ENCODE data around the gene INTS1. TPM values are rescaled to one million over a fixed set of nuclear protein-coding genes. Genes with fewer than 3 reads are reported as not detected.

The INTS1 gene
- total and polyA plus RNA-seq, 2 of the 4 experiments (the other 2 are of a cell fraction) = 9.3 to 40.1 TPM

GRCh38 chr7:1481300-1481699 is 22.9 kb downstream of the INTS1 start:
- Histone ChIP-seq H3K18ac (ENCODE audit: low read depth, low read length) (no peak overlapping the region), H4K8ac (ENCODE audit: low read depth in 2 of 2, low read length in 2 of 2) (no peak overlapping the region), H3K4me2 (ENCODE audit: low read depth, low read length) (no peak overlapping the region), H2BK5ac (ENCODE audit: low read depth, low read length, poor library complexity, severe bottlenecking) (no peak overlapping the region), H2BK120ac (ENCODE audit: low read depth, low read length) (no peak overlapping the region), H3K27ac (ENCODE audit: insufficient read depth, low read length) (no peak overlapping the region), H3K4ac (ENCODE audit: low read depth, low read length) (no peak overlapping the region), H2AK5ac (ENCODE audit: low read depth, low read length) (no peak overlapping the region), H4K20me1 (ENCODE audit: insufficient read depth, low read length) (no peaks in the 10 kb centered on the region), H3K27me3 (ENCODE audit: control insufficient read depth, insufficient read depth, low read length) (no peaks in the 10 kb centered on the region), H3K79me1 (ENCODE audit: low read depth in 1 of 2, low read length in 2 of 2) (no peaks in the 10 kb centered on the region), H3K23ac (ENCODE audit: low read depth, low read length) (no peak overlapping the region), H2BK20ac (ENCODE audit: low read depth, low read length) (no peak overlapping the region), H3K56ac (ENCODE audit: extremely low read depth, insufficient read depth, low read length) (no peak overlapping the region), H3K4me3 (ENCODE audit: insufficient read depth, low read depth, low read length) (no peak overlapping the region), H3K9ac (ENCODE audit: low read depth, low read length) (no peak overlapping the region), H3K4me1 (ENCODE audit: control insufficient read depth, insufficient read depth, low read length) (no peaks in the 10 kb centered on the region), H2AFZ (replicated peaks; ENCODE audit: low read length, poor library complexity) (no peak overlapping the region), H4K91ac (ENCODE audit: insufficient read depth, low read depth, low read length) (no peak overlapping the region), H3K36me3 (ENCODE audit: control insufficient read depth, insufficient read depth, low read length) (peaks cover 82% of the 10 kb centered on the region), H3K9me3 (ENCODE audit: control insufficient read depth, insufficient read depth, low read length) (no peaks in the 10 kb centered on the region), H4K5ac (ENCODE audit: low read depth, low read length) (no peak overlapping the region), H3K9me1 (ENCODE audit: insufficient read depth, low read length) (no peaks in the 10 kb centered on the region), H2AK9ac (replicated peaks; ENCODE audit: low read depth, low read length, poor library complexity) (peak overlapping the region; percentile 65), H3K14ac (replicated peaks; ENCODE audit: low read depth, low read length) (no peak overlapping the region), H2BK15ac (ENCODE audit: low read depth, low read length) (no peak overlapping the region)
- in situ Hi-C loops (cut with MboI; ENCODE audit: low sequenced_read_pairs) (no loop called here), dilution Hi-C loops (cut with HindIII; ENCODE audit: low sequenced_read_pairs, unreplicated experiment) (no loop called here), intact Hi-C loops (cut with micrococcal nuclease) (no loop called here)
- no TSS peak for BruUV-seq (replicated peaks)
- ATAC-seq (ENCODE audit: low read depth) (no peak), DNase-seq (no peak)
- TF ChIP-seq, protein P1, sequence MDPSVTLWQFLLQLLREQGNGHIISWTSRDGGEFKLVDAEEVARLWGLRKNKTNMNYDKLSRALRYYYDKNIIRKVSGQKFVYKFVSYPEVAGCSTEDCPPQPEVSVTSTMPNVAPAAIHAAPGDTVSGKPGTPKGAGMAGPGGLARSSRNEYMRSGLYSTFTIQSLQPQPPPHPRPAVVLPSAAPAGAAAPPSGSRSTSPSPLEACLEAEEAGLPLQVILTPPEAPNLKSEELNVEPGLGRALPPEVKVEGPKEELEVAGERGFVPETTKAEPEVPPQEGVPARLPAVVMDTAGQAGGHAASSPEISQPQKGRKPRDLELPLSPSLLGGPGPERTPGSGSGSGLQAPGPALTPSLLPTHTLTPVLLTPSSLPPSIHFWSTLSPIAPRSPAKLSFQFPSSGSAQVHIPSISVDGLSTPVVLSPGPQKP (IDR thresholded peaks at IDR 0.05; ENCODE audit: borderline replicate concordance, low read depth, low read length) = no peak
- TF ChIP-seq USF2 (IDR thresholded peaks at IDR 0.05; ENCODE audit: low read depth, low read length) (no peak), RFX5 (IDR thresholded peaks at IDR 0.05; ENCODE audit: low read depth, low read length) (no peak), POLR2A (IDR thresholded peaks at IDR 0.05; ENCODE audit: low read depth, low read length) (no peak), RCOR1 (IDR thresholded peaks at IDR 0.05; ENCODE audit: insufficient replicate concordance, low read length) (no peak)
- ChIA-PET CTCF (no interaction called here), POLR2A (ENCODE audit: unreplicated experiment) (no interaction called here)
- WGBS, 2 experiments (ENCODE audit: extremely low coverage in 2 of 2, insufficient read length in 1 of 2) = 88% methylated on average over 14 of the region's 20 CpGs; no CpG with 5 or more reads in 1 of the 2 experiments

Measured in IMR-90 (cell line).